ENCODE data around the gene KSR2.

KSR2 gene

GRCh38 chr12:117516034-117516433 lies 452.8 kb downstream of the KSR2 start:
- no peak for DNase-seq

DNA sequence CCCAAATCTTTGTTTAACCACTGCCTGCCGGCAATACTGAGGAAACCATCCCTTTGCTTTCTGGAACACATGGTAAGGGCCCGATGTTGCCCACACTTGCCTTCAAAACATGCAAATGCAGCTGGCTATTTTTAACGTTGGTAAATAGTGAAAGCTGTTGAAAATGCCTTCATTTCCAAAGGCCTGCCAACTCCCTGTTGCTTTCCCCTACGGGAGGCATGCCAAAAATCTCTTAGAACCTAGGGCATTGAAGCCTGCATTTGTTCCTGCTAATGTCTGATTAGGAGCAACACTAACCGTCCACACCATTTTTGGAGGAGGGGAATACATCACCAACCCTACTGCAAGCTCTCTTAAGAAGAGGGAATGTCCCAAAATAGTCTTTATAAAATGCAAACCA lies 454.8 kb downstream of the KSR2 start:
- no peak for DNase-seq

DNA sequence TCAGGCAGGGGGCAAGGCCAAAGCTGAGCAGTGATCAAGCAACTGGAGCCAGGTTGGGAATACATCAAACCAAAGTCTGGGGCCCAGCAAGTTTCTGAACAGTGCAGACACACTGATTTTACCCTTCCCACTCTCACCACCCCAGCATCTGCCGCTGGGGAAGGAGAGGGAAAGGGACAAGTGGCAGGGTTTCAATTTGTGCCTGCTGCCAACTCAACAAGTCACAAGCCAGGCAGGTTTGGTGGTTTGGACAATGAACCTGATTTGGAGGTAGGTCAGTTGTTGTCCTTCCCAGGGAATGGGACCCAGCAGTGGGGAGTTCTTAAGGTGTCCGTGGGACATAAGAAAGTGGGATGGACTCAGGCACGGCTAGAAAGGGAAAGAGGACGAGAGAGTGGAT lies 455.4 kb downstream of the KSR2 start:
- DNase-seq: no peak

- DNase-seq: no peak
These were observed 460.3 kb downstream of the KSR2 start for GRCh38 chr12:117508468-117508867.

GRCh38 chr12:117507548-117507947 lies 461.2 kb downstream of the KSR2 start:
- no peak for DNase-seq

DNA sequence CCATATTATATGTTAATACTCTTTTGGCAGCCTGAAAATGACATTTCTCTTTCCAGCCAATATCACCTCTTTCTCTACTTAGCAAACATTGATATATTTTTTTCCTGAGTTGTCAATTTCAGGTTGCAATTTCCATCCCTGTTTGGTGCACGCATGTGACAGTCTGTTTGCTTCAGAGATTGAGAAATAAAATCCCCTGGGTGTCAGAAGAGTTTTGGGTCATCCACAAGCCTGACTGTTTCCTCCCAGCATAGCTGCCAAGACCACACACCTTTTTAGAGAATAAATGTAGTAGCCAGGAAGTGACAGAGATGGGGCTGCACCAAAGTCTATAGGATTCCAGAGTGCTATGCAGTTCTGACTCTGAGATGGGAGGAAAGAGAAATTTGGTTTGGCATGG lies 462.5 kb downstream of the KSR2 start:
- no peak for DNase-seq

- DNase-seq: no peak
These were observed 466.2 kb downstream of the KSR2 start for GRCh38 chr12:117502633-117503032.

- no peak for DNase-seq
These were observed 466.6 kb downstream of the KSR2 start for GRCh38 chr12:117502233-117502632.

DNA sequence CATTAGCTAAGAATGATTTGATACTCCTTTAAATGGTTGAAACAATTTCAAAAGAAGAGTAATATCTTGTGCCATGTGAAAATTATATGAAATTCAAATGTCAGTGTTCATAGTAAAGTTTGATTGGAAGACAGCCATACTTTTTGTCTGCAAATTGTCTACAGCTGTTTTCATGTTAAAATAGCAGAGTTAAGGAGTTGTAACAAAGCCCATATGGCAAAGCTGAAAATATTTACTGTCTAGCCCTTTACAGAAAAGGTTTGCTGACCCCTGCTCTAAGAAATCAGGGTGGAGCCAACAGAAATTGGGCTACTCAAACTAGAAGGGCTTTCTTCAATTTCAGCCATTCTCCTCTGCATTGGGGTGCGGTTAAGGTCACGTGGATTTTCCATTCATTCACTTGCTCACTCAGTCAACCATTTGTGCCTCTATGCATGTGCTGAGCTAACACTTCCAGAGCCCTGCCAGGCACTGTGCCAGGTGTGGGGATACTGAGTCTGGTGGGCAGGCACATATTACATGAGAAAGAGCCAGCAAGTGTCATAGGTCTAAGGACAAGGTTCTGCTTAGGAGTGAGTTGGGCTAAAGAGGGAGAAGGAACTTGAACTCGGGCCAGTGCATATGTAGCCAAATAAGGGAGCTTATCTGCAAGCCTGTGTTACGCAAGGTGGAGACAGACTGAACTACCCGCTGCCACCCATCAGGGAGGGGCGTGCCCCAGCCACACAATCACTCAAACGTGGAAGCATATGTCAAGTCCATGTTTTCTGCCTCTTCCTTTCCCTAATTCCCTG lies 467.5 kb downstream of the KSR2 start:
- DNase-seq: no peak

GRCh38 chr12:117499759-117500485 lies 468.9 kb downstream of the KSR2 start:
- DNase-seq: no peak

- DNase-seq: no peak
These were observed 469.9 kb downstream of the KSR2 start for GRCh38 chr12:117498880-117499279.

DNA sequence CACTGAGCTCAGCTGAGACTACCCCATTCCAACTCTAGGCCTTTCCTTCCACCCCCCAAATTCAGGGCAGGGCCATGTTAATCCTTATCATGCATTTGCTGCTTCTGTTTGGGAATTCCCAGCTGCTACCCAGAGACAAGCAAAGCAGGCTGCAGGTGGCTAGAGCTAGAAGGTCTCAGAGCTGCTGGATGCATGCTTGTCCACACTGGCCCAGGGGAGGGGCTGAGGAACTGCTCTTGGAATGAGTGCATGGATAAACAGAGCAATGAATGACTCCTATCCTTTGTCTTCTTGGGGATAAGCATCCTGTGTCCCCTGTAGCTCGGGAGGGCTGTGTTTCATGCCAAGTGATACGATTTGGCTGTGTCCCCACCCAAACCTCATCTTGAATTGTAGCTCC lies 470.5 kb downstream of the KSR2 start:
- DNase-seq: no peak

DNA sequence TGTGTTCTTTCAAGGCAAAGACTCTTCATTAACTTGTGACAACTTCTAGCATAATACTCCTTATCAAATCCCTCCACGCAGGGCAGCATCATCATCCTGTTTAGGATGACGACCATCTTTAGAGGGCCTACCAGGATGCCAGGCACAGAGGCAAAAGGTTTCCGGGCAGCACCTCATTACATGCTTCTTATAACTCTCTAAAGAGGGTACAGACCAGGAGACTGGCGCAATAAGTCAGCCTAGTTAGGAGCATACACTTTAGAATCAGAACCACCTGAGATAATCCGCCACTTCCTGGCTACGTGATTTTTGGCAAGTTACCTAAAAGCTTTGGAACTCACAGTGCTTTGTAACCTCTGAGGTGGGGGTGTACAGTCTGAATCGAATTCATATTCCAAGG lies 471.4 kb downstream of the KSR2 start:
- no peak for DNase-seq

DNA sequence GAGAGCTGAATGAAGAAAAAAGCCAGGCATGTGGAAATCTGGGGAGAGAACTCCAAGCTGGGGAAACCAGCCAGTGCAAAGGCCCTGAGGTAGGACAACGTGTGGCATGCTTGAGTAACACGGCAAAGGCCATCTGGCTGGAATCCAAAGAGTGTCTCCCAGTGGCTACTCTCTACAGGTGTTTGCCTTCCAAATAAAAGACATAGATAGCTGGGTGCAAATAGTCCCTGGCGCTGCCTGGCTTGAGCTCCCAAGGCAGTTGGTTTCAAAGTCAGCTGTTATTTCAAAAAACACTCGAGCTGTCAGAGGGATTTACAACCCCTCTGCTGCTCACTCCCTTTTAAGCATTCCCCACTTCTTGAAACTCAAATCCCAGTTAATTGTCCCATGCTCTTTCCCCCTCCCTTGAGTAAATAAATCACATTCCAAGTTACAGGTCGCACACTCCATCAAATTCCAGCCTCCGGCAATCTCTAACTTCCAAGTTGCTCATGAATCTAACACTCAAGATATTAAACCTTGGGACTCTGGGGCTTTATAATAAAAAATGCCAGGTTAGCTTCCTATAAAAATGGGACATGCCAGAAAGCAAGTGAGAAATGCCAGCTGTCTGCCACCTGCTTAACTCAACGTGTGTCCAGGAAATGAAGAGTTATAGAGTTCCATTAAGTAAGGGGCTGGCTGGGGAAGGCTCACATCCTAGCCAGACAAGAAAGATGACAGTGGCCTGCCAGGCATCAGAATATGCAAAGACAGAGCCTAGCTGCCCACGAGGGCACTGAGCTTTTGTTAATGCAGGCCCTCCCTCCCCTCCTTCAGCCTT lies 473.7 kb downstream of the KSR2 start:
- DNase-seq: no peak

GRCh38 chr12:117491711-117492110 lies 477.1 kb downstream of the KSR2 start:
- no peak for DNase-seq

- no peak for DNase-seq
These were observed 478.7 kb downstream of the KSR2 start for GRCh38 chr12:117490130-117490529.

DNA sequence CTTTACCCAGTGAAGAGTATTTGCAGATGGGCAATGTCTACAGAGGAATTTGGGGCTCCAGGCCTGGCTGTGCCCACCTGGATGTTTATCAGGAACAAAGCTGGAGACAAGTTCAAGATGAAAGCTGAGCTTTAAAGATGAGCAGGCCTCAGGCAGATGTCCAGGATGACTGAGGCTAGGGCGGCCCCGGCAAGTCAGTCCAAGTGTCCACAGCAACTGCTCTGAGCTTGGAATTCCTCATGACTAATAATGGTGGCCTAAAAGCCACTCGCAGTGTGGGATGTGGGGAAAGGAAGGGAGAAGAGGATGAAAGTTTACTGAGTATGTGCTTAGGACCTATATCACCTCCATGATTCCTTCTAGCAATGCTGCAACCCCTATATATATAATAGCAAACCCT lies 479.1 kb downstream of the KSR2 start:
- DNase-seq: no peak

- DNase-seq: no peak
These were observed 481.7 kb downstream of the KSR2 start for GRCh38 chr12:117486840-117487659.

DNA sequence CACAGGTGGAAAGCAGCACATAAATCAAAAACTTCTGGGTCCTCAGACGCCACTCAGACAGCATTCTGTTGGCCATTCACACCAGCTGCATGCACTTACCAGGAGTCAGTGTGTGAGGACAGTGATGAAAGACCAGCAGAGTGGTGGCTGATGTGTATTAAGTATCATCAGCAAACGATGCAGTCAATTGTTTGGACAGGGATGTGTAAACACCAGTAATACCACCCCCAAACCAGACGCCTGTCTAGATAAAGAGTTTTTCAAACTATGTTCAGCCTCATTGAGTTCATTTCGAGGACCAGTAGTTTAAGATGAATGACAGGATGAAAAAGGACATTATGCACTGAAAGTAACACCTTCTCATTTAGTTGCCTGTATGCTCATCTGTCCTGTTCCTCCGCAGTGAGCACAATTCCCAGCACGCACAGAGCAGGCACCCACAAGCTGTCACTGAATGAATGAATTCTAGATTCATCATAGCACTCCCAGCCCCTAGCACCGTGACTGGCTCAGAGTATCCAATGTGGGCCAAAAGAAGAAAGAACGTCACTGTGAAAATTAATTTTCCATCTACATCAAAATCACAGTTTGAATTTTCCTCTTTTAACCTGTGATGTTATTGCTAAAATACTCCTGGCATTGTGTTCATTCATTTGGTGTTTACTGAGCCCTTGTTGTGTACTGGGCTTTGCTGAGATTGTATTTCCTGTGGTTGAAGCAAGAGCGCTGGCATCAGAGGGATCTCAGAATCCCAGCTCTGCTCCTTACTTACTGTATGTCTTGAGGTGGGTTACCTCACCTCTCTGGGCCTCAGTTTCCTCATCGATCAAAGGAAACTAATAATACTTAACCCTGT lies 482.6 kb downstream of the KSR2 start:
- no peak for DNase-seq

- no peak for DNase-seq
These were observed 483.9 kb downstream of the KSR2 start for GRCh38 chr12:117484901-117485300.

DNA sequence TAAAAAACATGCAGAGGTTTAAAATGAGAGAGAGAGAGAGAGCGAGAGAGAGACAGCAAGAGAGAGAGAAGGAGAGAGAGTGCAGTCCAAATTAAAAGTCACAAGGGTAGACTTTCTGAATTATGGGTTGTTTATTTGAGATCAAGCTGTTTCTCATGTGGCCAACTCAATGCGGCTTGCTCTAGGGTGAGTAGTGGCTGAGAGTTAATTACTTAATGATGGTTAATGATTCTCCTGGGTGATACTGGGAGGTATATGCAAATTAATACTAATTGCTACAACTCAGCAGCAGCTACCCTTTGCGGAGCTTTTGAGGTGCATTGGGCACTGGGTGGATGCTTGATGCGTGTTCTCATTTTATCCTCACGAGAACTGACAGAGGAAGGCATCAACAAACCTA lies 485.3 kb downstream of the KSR2 start:
- DNase-seq: no peak

- no peak for DNase-seq
These were observed 487.3 kb downstream of the KSR2 start for GRCh38 chr12:117481470-117481869.

Data from amniotic stem cell (primary cell).